Measurements from ENCODE around the gene BDP1.
"Not testable (repeated sequence)": the region's sequence is repeated elsewhere in the genome, so short reads cannot be mapped to it uniquely, and the experiment has no call there.

The BDP1 gene

DNA sequence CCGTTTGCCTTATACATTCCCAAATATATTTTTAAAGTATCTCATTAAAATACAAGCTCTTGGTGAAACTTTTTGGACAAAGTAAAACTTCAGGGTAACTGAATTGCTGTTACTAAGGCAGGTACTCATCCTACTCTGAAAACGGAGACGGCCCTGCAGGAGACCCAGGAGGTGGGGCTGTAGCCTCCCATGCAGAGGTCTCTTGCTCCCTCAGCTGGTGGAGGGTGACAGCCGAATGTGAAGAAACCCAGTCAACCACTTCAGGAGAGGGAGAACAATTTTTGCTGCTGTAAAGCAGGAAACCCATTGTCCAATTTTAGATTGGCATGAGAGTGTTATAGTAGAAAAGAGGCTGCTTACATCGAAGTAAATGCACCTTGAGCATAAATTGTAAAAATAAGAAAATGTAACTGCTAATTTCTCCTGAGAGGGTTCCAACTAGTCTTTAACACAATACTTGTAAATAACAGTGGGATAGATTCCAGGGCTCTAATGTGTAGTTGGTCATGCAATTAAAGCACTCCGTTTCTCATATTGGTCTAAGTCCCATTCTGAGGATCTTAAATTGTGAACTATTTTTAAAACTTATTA lies 8.1 kb upstream of the BDP1 start:
- not testable (repeated sequence) for H3K27ac ChIP-seq; H3K4me3 ChIP-seq; DNase-seq (ENCODE audit: low spot score)

DNA sequence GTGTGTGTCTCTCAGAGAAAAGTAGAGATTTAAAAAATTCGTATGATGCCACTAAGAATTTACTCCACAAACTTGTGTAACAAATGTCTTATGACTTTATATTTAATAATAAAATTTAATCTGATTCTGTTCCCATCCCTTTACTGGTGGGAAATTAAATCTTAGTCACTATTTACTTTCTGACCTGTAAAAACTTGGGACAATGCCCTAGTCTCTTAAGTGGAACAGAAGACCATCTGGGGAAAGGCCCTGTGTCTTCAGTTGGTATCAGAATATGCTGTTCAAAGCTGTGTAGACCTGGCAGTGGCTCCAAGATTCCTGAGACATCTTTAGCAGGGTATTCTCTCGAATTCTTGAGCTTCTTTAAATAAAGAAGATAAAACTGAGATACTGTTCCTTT lies 2.6 kb upstream of the BDP1 start:
- H3K27ac ChIP-seq = no peak overlapping the region
- no peak overlapping the region for H3K4me3 ChIP-seq
- TF ChIP-seq, protein P1, sequence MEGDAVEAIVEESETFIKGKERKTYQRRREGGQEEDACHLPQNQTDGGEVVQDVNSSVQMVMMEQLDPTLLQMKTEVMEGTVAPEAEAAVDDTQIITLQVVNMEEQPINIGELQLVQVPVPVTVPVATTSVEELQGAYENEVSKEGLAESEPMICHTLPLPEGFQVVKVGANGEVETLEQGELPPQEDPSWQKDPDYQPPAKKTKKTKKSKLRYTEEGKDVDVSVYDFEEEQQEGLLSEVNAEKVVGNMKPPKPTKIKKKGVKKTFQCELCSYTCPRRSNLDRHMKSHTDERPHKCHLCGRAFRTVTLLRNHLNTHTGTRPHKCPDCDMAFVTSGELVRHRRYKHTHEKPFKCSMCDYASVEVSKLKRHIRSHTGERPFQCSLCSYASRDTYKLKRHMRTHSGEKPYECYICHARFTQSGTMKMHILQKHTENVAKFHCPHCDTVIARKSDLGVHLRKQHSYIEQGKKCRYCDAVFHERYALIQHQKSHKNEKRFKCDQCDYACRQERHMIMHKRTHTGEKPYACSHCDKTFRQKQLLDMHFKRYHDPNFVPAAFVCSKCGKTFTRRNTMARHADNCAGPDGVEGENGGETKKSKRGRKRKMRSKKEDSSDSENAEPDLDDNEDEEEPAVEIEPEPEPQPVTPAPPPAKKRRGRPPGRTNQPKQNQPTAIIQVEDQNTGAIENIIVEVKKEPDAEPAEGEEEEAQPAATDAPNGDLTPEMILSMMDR (IDR thresholded peaks at IDR 0.05) = no peak
- DNase-seq (ENCODE audit: low spot score) = no peak

DNA sequence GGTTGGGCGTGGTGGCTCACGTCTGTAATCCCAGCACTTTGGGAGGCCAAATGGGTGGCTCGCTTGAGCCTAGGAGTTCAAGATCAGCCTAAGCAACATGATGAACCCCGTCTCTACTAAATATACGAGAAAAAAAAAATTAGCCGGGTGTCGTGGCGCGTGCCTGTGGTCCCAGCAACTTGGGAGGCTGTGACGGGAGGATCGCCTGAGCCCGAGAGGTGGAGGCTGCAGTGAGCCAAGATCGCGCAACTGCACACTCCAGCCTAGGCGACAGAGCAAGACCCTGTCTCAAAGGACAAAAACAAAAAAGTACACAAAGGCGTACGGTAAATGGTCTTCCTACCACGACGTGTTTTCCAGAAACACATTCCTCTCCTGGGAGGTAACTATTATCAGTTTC lies 538 bp upstream of the BDP1 start:
- Histone ChIP-seq H3K4me3 (peak overlapping the region; percentile 77), H3K27ac (peak overlapping the region; percentile 85 to 94)
- no peak for DNase-seq (ENCODE audit: low spot score)
- TF ChIP-seq, protein P1 (IDR thresholded peaks at IDR 0.05) = no peak

DNA sequence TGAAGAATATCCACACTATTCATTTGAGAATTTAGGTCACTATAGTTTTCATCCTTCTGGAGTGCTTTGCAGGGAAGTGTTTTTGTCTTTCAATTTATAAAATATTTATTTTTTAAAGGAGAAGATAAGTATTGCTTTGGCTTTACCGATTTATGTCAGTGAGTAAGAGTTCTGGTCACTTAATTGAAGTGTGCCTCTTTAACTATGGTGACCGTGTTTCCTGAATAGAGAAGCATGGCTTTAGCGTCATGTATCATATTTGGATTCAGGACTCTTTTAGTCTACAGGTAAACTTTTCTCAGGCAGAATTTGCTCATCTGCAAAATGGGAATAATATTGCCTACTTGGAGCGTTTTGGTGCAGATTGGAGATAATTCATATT lies 902 bp downstream of the BDP1 start:
- DNase-seq (ENCODE audit: low spot score) = no peak
- H3K4me3 ChIP-seq = peak overlapping the region; percentile 77
- peak overlapping the region in 1 of 2 donors; percentile 85 for H3K27ac ChIP-seq
- TF ChIP-seq, protein P1 (IDR thresholded peaks at IDR 0.05) = no peak

DNA sequence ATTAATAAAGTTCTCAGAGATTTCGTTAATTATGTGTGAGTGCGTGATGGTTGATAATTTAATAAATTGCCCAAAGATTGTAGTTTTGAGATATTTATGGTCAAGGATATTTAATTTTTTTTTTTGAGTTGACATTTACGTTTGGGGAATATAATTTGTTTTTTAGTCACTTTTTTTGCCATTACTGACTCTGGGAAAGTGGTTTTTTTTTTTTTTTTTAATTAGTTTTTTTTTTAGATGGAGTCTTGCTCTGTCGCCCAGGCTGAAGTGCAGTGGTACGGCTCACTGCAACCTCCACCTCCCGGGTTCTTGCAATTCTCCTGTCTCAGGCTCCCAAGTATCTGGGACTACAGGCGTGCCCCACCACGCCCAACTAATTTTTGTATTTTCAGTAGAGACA lies 1.7 kb downstream of the BDP1 start:
- H3K4me3 ChIP-seq = peak overlapping the region; percentile 77
- DNase-seq (ENCODE audit: low spot score) = no peak
- TF ChIP-seq, protein P1 (IDR thresholded peaks at IDR 0.05) = no peak
- H3K27ac ChIP-seq = no peak overlapping the region

DNA sequence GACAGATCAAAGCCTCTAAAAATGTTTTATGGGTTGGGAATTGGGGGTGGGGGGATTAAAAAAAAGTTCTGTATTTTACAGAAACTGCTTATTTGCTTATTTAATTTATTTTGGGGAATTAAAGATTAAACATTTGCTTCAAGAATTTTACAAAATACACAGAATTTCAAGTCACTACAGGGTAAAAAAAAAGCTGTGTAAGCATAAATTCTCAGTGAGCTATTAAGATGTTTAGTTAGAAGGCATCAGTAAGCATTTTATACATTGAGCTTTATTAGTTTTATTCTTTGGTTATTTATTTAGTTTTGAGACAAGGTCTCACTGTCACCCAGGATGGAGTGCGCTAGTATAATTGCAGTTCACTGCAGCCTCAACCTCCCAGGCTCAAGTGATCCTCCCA lies 5.2 kb downstream of the BDP1 start:
- no peak for DNase-seq (ENCODE audit: low spot score)
- TF ChIP-seq, protein P1 (IDR thresholded peaks at IDR 0.05) = no peak
- Histone ChIP-seq H3K27ac (no peak overlapping the region), H3K4me3 (no peak overlapping the region)

DNA sequence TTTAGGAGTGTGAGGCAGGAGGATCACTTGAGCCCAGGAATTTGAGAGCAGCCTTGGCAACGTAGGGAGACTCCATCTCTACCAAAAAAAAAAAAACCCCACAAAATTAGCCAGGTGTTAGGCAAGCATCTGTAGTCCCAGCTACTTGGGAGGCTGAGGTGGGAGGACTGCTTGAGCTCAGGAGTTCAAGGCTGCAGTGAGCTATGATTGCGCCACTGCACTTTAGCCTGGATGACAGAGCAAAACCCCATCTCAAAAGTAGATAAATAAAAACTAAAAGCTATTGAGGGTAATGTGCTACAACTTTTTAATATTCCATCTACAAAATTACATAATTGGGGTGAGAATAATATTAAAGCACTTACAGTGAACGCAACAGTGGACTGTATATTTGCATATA lies 5.9 kb downstream of the BDP1 start:
- no peak for DNase-seq (ENCODE audit: low spot score)
- Histone ChIP-seq H3K27ac (no peak overlapping the region), H3K4me3 (no peak overlapping the region)
- TF ChIP-seq, protein P1 (IDR thresholded peaks at IDR 0.05) = no peak

DNA sequence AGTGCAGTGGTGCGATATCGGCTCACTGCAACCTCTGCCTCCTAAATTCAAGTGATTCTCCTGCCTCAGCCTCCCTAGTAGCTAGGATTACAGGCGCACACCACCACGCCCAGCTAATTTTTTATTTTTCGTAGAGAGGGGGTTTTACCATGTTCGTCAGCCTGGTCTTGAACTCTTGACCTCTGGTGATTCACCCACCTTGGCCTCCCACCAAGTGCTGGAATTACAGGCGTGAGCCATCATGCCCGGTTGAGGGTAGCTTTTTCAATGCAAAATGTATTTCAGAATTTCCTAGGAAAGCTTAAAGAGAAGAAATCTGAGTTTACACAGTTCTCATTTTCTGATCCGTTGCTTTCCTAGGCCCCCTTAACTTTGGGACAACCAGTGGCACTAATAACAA lies 15.7 kb downstream of the BDP1 start:
- H3K27ac ChIP-seq = no peak overlapping the region
- H3K4me3 ChIP-seq = no peak overlapping the region
- TF ChIP-seq, protein P1 (IDR thresholded peaks at IDR 0.05) = no peak
- DNase-seq (ENCODE audit: low spot score) = no peak
